ENCODE results near the gene RIOK3. TPM values are rescaled to one million over a fixed set of nuclear protein-coding genes. Genes with fewer than 3 reads are reported as not detected.
A peak's percentile ranks its signal among the peaks of the same experiment; 100 is the strongest.

The RIOK3 gene
- total and polyA plus RNA-seq, 2 donors from 2014 or later, result 30.1 to 64.9 TPM

DNA sequence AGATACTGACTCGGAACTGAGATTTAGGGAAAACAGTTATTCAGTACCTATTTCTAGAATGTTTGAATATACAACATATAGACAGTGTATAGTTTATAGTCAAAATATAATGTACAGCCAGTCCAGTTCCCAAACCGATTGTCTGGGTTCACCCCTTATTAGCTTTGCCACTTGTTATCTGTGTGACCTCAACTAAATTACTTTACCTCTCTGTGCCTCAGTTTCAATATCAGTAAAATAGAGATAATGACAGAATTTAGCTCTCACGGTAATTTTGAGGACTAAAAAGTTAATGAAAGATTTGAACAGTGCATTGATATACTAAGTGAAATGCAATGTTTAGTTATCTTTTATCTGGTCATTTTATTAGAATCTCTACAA, 750 bp upstream of the RIOK3 start:
- Histone ChIP-seq H3K9me3 (ENCODE audit: control insufficient read depth in 2 of 3, insufficient read depth in 1 of 3, low read length in 3 of 3) (no peaks in the 10 kb centered on the region), H3K4me1 (ENCODE audit: control insufficient read depth in 2 of 3, insufficient read depth in 2 of 3, low read depth in 1 of 3, low read length in 3 of 3) (peaks cover 0 to 8% (median 0%) of the 10 kb centered on the region in 3 donors), H3K27me3 (ENCODE audit: control insufficient read depth, insufficient read depth, low read length) (no peaks in the 10 kb centered on the region), H3K36me3 (ENCODE audit: control insufficient read depth in 2 of 3, insufficient read depth in 3 of 3, low read length in 3 of 3) (no peaks in the 10 kb centered on the region), H3K27ac (ENCODE audit: low read depth in 2 of 2, low read length in 2 of 2) (peak overlapping the region; percentile 91 to 97), H3K4me3 (ENCODE audit: low read length in 3 of 3) (peak overlapping the region; percentile 95 to 98 (median 98)), H3K9ac (ENCODE audit: low read length in 3 of 3) (peak overlapping the region in 1 of 3 donors; percentile 90)
- FAIRE-seq, result no peak
- intact Hi-C loops (cut with DNase I), result no loop called here
- no peak for DNase-seq
- TF ChIP-seq, protein P1, sequence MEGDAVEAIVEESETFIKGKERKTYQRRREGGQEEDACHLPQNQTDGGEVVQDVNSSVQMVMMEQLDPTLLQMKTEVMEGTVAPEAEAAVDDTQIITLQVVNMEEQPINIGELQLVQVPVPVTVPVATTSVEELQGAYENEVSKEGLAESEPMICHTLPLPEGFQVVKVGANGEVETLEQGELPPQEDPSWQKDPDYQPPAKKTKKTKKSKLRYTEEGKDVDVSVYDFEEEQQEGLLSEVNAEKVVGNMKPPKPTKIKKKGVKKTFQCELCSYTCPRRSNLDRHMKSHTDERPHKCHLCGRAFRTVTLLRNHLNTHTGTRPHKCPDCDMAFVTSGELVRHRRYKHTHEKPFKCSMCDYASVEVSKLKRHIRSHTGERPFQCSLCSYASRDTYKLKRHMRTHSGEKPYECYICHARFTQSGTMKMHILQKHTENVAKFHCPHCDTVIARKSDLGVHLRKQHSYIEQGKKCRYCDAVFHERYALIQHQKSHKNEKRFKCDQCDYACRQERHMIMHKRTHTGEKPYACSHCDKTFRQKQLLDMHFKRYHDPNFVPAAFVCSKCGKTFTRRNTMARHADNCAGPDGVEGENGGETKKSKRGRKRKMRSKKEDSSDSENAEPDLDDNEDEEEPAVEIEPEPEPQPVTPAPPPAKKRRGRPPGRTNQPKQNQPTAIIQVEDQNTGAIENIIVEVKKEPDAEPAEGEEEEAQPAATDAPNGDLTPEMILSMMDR (IDR thresholded peaks at IDR 0.05; ENCODE audit: borderline replicate concordance, extremely low read depth, insufficient read depth), result no peak

DNA sequence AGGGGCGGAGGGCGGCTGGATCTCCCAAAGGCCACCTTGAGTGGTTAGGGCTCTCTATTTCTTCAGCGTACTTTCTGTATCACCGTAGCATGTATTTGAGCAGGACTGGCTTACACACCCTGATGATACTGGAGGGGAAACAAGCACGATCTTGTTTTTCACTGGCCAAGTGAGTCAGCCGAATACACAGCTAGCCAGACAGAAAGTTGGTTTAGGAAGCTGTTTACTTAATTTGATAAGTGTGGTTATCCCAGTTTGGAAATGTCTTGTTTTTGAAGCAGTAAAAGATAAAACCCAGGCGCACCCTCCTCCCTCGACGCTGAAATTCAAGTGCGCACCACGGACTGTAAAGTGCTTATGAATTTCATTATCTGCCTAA, 582 bp downstream of the RIOK3 start:
- TF ChIP-seq, protein P1 (IDR thresholded peaks at IDR 0.05; ENCODE audit: borderline replicate concordance, extremely low read depth, insufficient read depth), result no peak
- intact Hi-C loops (cut with DNase I), result no loop called here
- no peaks in the 10 kb centered on the region for H3K36me3 ChIP-seq (ENCODE audit: control insufficient read depth in 2 of 3, insufficient read depth in 3 of 3, low read length in 3 of 3)
- DNase-seq (no peak), FAIRE-seq (no peak)
- peaks cover 0 to 17% (median 1%) of the 10 kb centered on the region in 3 donors for H3K4me1 ChIP-seq (ENCODE audit: control insufficient read depth in 2 of 3, insufficient read depth in 2 of 3, low read depth in 1 of 3, low read length in 3 of 3)
- peak overlapping the region; percentile 97 for H3K27ac ChIP-seq (ENCODE audit: low read depth in 2 of 2, low read length in 2 of 2)
- H3K4me3 ChIP-seq (ENCODE audit: low read length in 3 of 3), result peak overlapping the region; percentile 95 to 98 (median 98)
- no peaks in the 10 kb centered on the region for H3K9me3 ChIP-seq (ENCODE audit: control insufficient read depth in 2 of 3, insufficient read depth in 1 of 3, low read length in 3 of 3)
- no peaks in the 10 kb centered on the region for H3K27me3 ChIP-seq (ENCODE audit: control insufficient read depth, insufficient read depth, low read length)
- peak overlapping the region; percentile 90 to 92 (median 92) for H3K9ac ChIP-seq (ENCODE audit: low read length in 3 of 3)

DNA sequence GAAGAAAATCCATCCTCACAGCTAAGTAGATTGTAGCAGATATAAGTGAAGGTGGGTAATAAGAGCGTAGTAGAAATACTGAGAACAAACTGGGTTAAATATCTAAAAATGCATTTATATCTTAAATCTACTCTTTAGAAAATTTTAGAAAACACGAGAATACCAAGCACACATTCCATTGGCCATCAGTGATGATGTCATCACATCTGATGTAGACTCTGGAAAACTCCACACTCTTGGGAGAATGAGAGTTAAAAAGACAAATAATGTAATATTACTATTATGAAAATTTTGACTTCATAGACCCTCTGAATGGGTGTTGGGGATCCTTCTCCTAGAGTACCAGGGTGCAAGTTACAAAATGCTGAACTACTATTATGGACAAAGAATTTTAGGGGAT, 3.7 kb downstream of the RIOK3 start:
- DNase-seq (no peak), FAIRE-seq (no peak)
- peaks cover 0 to 39% (median 12%) of the 10 kb centered on the region in 3 donors for H3K4me1 ChIP-seq (ENCODE audit: control insufficient read depth in 2 of 3, insufficient read depth in 2 of 3, low read depth in 1 of 3, low read length in 3 of 3)
- H3K36me3 ChIP-seq (ENCODE audit: control insufficient read depth in 2 of 3, insufficient read depth in 3 of 3, low read length in 3 of 3), result no peaks in the 10 kb centered on the region
- H3K9me3 ChIP-seq (ENCODE audit: control insufficient read depth in 2 of 3, insufficient read depth in 1 of 3, low read length in 3 of 3), result no peaks in the 10 kb centered on the region
- H3K4me3 ChIP-seq (ENCODE audit: low read length in 3 of 3), result no peak overlapping the region
- intact Hi-C loops (cut with DNase I), result no loop called here
- no peaks in the 10 kb centered on the region for H3K27me3 ChIP-seq (ENCODE audit: control insufficient read depth, insufficient read depth, low read length)
- no peak overlapping the region for H3K9ac ChIP-seq (ENCODE audit: low read length in 3 of 3)
- H3K27ac ChIP-seq (ENCODE audit: low read depth in 2 of 2, low read length in 2 of 2), result no peak overlapping the region
- TF ChIP-seq, protein P1 (IDR thresholded peaks at IDR 0.05; ENCODE audit: borderline replicate concordance, extremely low read depth, insufficient read depth), result no peak
